Measurements from ENCODE around the gene UNC5C.

UNC5C gene

GRCh38 chr4:95388911-95389310 lies 159.9 kb downstream of the UNC5C start:
- no peak for DNase-seq

- no peak for DNase-seq
Measured at GRCh38 chr4:95387719-95388118, 161.1 kb downstream of the UNC5C start.

GRCh38 chr4:95386410-95386809 lies 162.4 kb downstream of the UNC5C start:
- peak; percentile 49 for DNase-seq

- DNase-seq, result no peak
Measured at GRCh38 chr4:95381843-95382580, 166.8 kb downstream of the UNC5C start.

GRCh38 chr4:95379633-95380032 lies 169.1 kb downstream of the UNC5C start:
- DNase-seq, result no peak

GRCh38 chr4:95377366-95377900 lies 171.3 kb downstream of the UNC5C start:
- no peak for DNase-seq

GRCh38 chr4:95371476-95372224 lies 177.1 kb downstream of the UNC5C start:
- DNase-seq, result no peak

- DNase-seq, result no peak
Measured at GRCh38 chr4:95367824-95368223, 180.9 kb downstream of the UNC5C start.

- no peak for DNase-seq
Measured at GRCh38 chr4:95363966-95364365, 184.8 kb downstream of the UNC5C start.

- no peak for DNase-seq
Measured at GRCh38 chr4:95363559-95363925, 185.2 kb downstream of the UNC5C start.

GRCh38 chr4:95362906-95363558 lies 185.7 kb downstream of the UNC5C start:
- DNase-seq, result peak; percentile 37

GRCh38 chr4:95362066-95362465 lies 186.7 kb downstream of the UNC5C start:
- DNase-seq, result no peak

- no peak for DNase-seq
Measured at GRCh38 chr4:95361696-95361965, 187.1 kb downstream of the UNC5C start.

- DNase-seq, result no peak
Measured at GRCh38 chr4:95360906-95361695, 187.7 kb downstream of the UNC5C start.

GRCh38 chr4:95360256-95360903 lies 188.4 kb downstream of the UNC5C start:
- no peak for DNase-seq

GRCh38 chr4:95358421-95358820 lies 190.4 kb downstream of the UNC5C start:
- DNase-seq, result no peak

GRCh38 chr4:95355021-95355420 lies 193.8 kb downstream of the UNC5C start:
- no peak for DNase-seq

GRCh38 chr4:95348418-95348817 lies 200.4 kb downstream of the UNC5C start:
- no peak for DNase-seq

GRCh38 chr4:95343235-95343634 lies 205.5 kb downstream of the UNC5C start:
- DNase-seq, result no peak

- DNase-seq, result no peak
Measured at GRCh38 chr4:95340191-95340590, 208.6 kb downstream of the UNC5C start.

GRCh38 chr4:95325665-95326064 lies 223.1 kb downstream of the UNC5C start:
- no peak for DNase-seq

GRCh38 chr4:95319169-95319568 lies 229.6 kb downstream of the UNC5C start:
- DNase-seq, result no peak

- DNase-seq, result no peak
Measured at GRCh38 chr4:95318483-95318882, 230.3 kb downstream of the UNC5C start.
